AG09309 (cell line): ENCODE data around the gene TNF.

Source experiments
- DNase-seq: peaks from one replicate; pipeline ENCODE4 v3.0.0-alpha.2; 2010; ENCODE audit warnings: low read depth
- H3K4me3 ChIP-seq: 2 replicates; pipeline ENCODE4 v1.5.1; 2011; ENCODE audit warnings: mild to moderate bottlenecking, low read depth, low read length, moderate library complexity; ENCODE audit not compliant: control insufficient read depth
- TF ChIP-seq, protein P1 (sequence below): IDR thresholded peaks from 2 replicates; pipeline ENCODE4 v1.5.1; 2011; ENCODE audit warnings: mild to moderate bottlenecking, low read depth, low read length, inconsistent platforms; ENCODE audit not compliant: insufficient read depth, control insufficient read depth; ENCODE audit errors: missing control alignments

The TNF gene

GRCh38 chr6:31573239-31574105 lies 1.9 kb upstream of the TNF start:
- DNase-seq = no peak
- H3K4me3 ChIP-seq = no peak overlapping the region
- TF ChIP-seq, protein P1, sequence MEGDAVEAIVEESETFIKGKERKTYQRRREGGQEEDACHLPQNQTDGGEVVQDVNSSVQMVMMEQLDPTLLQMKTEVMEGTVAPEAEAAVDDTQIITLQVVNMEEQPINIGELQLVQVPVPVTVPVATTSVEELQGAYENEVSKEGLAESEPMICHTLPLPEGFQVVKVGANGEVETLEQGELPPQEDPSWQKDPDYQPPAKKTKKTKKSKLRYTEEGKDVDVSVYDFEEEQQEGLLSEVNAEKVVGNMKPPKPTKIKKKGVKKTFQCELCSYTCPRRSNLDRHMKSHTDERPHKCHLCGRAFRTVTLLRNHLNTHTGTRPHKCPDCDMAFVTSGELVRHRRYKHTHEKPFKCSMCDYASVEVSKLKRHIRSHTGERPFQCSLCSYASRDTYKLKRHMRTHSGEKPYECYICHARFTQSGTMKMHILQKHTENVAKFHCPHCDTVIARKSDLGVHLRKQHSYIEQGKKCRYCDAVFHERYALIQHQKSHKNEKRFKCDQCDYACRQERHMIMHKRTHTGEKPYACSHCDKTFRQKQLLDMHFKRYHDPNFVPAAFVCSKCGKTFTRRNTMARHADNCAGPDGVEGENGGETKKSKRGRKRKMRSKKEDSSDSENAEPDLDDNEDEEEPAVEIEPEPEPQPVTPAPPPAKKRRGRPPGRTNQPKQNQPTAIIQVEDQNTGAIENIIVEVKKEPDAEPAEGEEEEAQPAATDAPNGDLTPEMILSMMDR = no peak

GRCh38 chr6:31574106-31575061 lies 981 bp upstream of the TNF start:
- H3K4me3 ChIP-seq = no peak overlapping the region
- TF ChIP-seq, protein P1 = no peak
- no peak for DNase-seq

DNA sequence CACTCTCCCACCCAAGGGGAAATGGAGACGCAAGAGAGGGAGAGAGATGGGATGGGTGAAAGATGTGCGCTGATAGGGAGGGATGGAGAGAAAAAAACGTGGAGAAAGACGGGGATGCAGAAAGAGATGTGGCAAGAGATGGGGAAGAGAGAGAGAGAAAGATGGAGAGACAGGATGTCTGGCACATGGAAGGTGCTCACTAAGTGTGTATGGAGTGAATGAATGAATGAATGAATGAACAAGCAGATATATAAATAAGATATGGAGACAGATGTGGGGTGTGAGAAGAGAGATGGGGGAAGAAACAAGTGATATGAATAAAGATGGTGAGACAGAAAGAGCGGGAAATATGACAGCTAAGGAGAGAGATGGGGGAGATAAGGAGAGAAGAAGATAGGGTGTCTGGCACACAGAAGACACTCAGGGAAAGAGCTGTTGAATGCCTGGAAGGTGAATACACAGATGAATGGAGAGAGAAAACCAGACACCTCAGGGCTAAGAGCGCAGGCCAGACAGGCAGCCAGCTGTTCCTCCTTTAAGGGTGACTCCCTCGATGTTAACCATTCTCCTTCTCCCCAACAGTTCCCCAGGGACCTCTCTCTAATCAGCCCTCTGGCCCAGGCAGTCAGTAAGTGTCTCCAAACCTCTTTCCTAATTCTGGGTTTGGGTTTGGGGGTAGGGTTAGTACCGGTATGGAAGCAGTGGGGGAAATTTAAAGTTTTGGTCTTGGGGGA lies 754 bp downstream of the TNF start:
- TF ChIP-seq, protein P1 = no peak
- no peak overlapping the region for H3K4me3 ChIP-seq
- no peak for DNase-seq

GRCh38 chr6:31576897-31577578 lies 1.7 kb downstream of the TNF start:
- no peak overlapping the region for H3K4me3 ChIP-seq
- no peak for DNase-seq
- TF ChIP-seq, protein P1 = no peak

DNA sequence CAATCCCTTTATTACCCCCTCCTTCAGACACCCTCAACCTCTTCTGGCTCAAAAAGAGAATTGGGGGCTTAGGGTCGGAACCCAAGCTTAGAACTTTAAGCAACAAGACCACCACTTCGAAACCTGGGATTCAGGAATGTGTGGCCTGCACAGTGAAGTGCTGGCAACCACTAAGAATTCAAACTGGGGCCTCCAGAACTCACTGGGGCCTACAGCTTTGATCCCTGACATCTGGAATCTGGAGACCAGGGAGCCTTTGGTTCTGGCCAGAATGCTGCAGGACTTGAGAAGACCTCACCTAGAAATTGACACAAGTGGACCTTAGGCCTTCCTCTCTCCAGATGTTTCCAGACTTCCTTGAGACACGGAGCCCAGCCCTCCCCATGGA lies 2.2 kb downstream of the TNF start:
- no peak for DNase-seq
- H3K4me3 ChIP-seq = no peak overlapping the region
- TF ChIP-seq, protein P1 = no peak
